ENCODE results near the gene FGF10. TPM values are rescaled to one million over a fixed set of nuclear protein-coding genes. Genes with fewer than 3 reads are reported as not detected.

Gene FGF10
- polyA plus RNA-seq, 3 donors = not detected

GRCh38 chr5:44331471-44332050 lies 57.7 kb downstream of the FGF10 start:
- Mint-ChIP-seq H3K9me3 (peaks cover 0 to under 1% (median 0%) of the 10 kb centered on the region in 7 donors), H3K4me3 (no peak overlapping the region), H3K27me3 (ENCODE audit: low read depth in 3 of 3) (peaks cover 0 to 1% (median 0%) of the 10 kb centered on the region in 3 donors), H3K27ac (no peak overlapping the region), H3K4me1 (no peaks in the 10 kb centered on the region), H3K36me3 (no peaks in the 10 kb centered on the region)
- DNase-seq = no peak
- H3K4me1 ChIP-seq (ENCODE audit: control insufficient read depth in 1 of 2, insufficient read depth in 2 of 2, low read length in 2 of 2) = no peaks in the 10 kb centered on the region
- H4K20me1 ChIP-seq (ENCODE audit: insufficient read depth, low read length) = no peaks in the 10 kb centered on the region
- no peaks in the 10 kb centered on the region for H3K27me3 ChIP-seq (ENCODE audit: control insufficient read depth in 2 of 2, insufficient read depth in 2 of 2, low read length in 2 of 2)
- no CpG with 5 or more reads among the region's 3 CpGs for WGBS (ENCODE audit: insufficient coverage)
- TF ChIP-seq CTCF (IDR thresholded peaks at IDR 0.05) = no peak
- H3K36me3 ChIP-seq (replicated peaks in 1 of 2; ENCODE audit: control insufficient read depth in 1 of 2, insufficient read depth in 2 of 2, low read length in 2 of 2) = no peaks in the 10 kb centered on the region
- H2AFZ ChIP-seq (ENCODE audit: insufficient read depth, low read depth, low read length, poor library complexity, severe bottlenecking) = no peak overlapping the region
- no peak overlapping the region for H3K27ac ChIP-seq (ENCODE audit: low read depth in 1 of 2, low read length in 2 of 2)
- no peak overlapping the region for H3K4me3 ChIP-seq (replicated peaks in 1 of 3; ENCODE audit: low read depth in 2 of 3, low read length in 3 of 3)
- H3K4me2 ChIP-seq (replicated peaks; ENCODE audit: extremely low read depth, low read length, poor library complexity, severe bottlenecking) = no peak overlapping the region
- no peaks in the 10 kb centered on the region for H3K9me3 ChIP-seq (replicated peaks in 1 of 2; ENCODE audit: control insufficient read depth in 1 of 2, insufficient read depth in 1 of 2, low read length in 2 of 2)
- intact Hi-C loops (cut with micrococcal nuclease) = no loop called here
- no peak overlapping the region for H3K9ac ChIP-seq (ENCODE audit: insufficient read depth, low read length, poor library complexity, severe bottlenecking)
- H3K79me2 ChIP-seq (ENCODE audit: insufficient read depth, low read length) = no peaks in the 10 kb centered on the region

- DNase-seq = no peak
- WGBS (ENCODE audit: insufficient coverage) = 80% methylated on average over 2 of the region's 2 CpGs
Observed at GRCh38 chr5:44329716-44330115, 59.5 kb downstream of the FGF10 start.

More at GRCh38 chr5:44329716-44330115, 59.5 kb downstream of the FGF10 start:
- Histone ChIP-seq H3K79me2 (ENCODE audit: insufficient read depth, low read length) (no peaks in the 10 kb centered on the region), H3K4me1 (ENCODE audit: control insufficient read depth in 1 of 2, insufficient read depth in 2 of 2, low read length in 2 of 2) (no peaks in the 10 kb centered on the region), H3K4me2 (replicated peaks; ENCODE audit: extremely low read depth, low read length, poor library complexity, severe bottlenecking) (no peak overlapping the region), H2AFZ (ENCODE audit: insufficient read depth, low read depth, low read length, poor library complexity, severe bottlenecking) (no peak overlapping the region), H3K36me3 (replicated peaks in 1 of 2; ENCODE audit: control insufficient read depth in 1 of 2, insufficient read depth in 2 of 2, low read length in 2 of 2) (no peaks in the 10 kb centered on the region), H3K27me3 (ENCODE audit: control insufficient read depth in 2 of 2, insufficient read depth in 2 of 2, low read length in 2 of 2) (no peaks in the 10 kb centered on the region), H3K4me3 (replicated peaks in 1 of 3; ENCODE audit: low read depth in 2 of 3, low read length in 3 of 3) (no peak overlapping the region), H3K9ac (ENCODE audit: insufficient read depth, low read length, poor library complexity, severe bottlenecking) (no peak overlapping the region), H4K20me1 (ENCODE audit: insufficient read depth, low read length) (no peaks in the 10 kb centered on the region), H3K27ac (ENCODE audit: low read depth in 1 of 2, low read length in 2 of 2) (no peak overlapping the region), H3K9me3 (replicated peaks in 1 of 2; ENCODE audit: control insufficient read depth in 1 of 2, insufficient read depth in 1 of 2, low read length in 2 of 2) (no peaks in the 10 kb centered on the region)
- no peaks in the 10 kb centered on the region for H3K9me3 Mint-ChIP-seq
- intact Hi-C loops (cut with micrococcal nuclease) = no loop called here
- no peak for TF ChIP-seq CTCF (IDR thresholded peaks at IDR 0.05)
- no peaks in the 10 kb centered on the region for H3K36me3 Mint-ChIP-seq
- H3K4me1 Mint-ChIP-seq = no peaks in the 10 kb centered on the region
- H3K4me3 Mint-ChIP-seq = no peak overlapping the region
- H3K27ac Mint-ChIP-seq = no peak overlapping the region
- H3K27me3 Mint-ChIP-seq (ENCODE audit: low read depth in 3 of 3) = peaks cover 0 to 1% (median 0%) of the 10 kb centered on the region in 3 donors
